ENCODE measurements around the gene GRIK3.

The GRIK3 gene

GRCh38 chr1:36934061-36934460 is 100.3 kb downstream of the GRIK3 start:
- H3K18ac ChIP-seq (ENCODE audit: low read length): no peak overlapping the region
- H4K12ac ChIP-seq (ENCODE audit: low read depth, low read length): no peak overlapping the region
- H4K8ac ChIP-seq (ENCODE audit: low read depth, low read length): no peak overlapping the region
- H3K79me2 ChIP-seq (ENCODE audit: control insufficient read depth, insufficient read depth, low read length, poor library complexity): no peaks in the 10 kb centered on the region
- H3K4me2 ChIP-seq (ENCODE audit: low read length): no peak overlapping the region
- no peak overlapping the region for H3K9ac ChIP-seq (ENCODE audit: low read length)
- no peak overlapping the region for H3K27ac ChIP-seq (ENCODE audit: low read depth, low read length)
- no CpG with 5 or more reads among the region's 2 CpGs for WGBS (ENCODE audit: extremely low coverage, insufficient coverage, insufficient read length)
- H2AK5ac ChIP-seq (ENCODE audit: low read length): no peak overlapping the region
- H3K36me3 ChIP-seq (ENCODE audit: control insufficient read depth in 1 of 2, insufficient read depth in 2 of 2, low read length in 2 of 2): no peaks in the 10 kb centered on the region
- no peaks in the 10 kb centered on the region for H3K79me1 ChIP-seq (ENCODE audit: low read length)
- no peak overlapping the region for H3K23ac ChIP-seq (ENCODE audit: low read length)
- no peak overlapping the region for H3K4me3 ChIP-seq (ENCODE audit: low read depth, low read length)
- H2AFZ ChIP-seq (ENCODE audit: insufficient read depth, low read length, poor library complexity): no peak overlapping the region
- no peak overlapping the region for H2BK120ac ChIP-seq (ENCODE audit: insufficient read depth, low read length, poor library complexity)
- H4K91ac ChIP-seq (ENCODE audit: low read depth, low read length): no peak overlapping the region
- no peak overlapping the region for H2BK5ac ChIP-seq (ENCODE audit: low read depth, low read length, poor library complexity)
- no peaks in the 10 kb centered on the region for H3K4me1 ChIP-seq (ENCODE audit: control insufficient read depth in 1 of 2, insufficient read depth in 2 of 2, low read length in 2 of 2)
- DNase-seq: no peak
- H3K4ac ChIP-seq (ENCODE audit: low read depth, low read length): no peak overlapping the region
- no peak overlapping the region for H3K14ac ChIP-seq (ENCODE audit: low read length)
- H3K27me3 ChIP-seq (ENCODE audit: insufficient read depth, low read length): no peaks in the 10 kb centered on the region
- no peak overlapping the region for H2BK12ac ChIP-seq (ENCODE audit: low read length)
- H3K9me3 ChIP-seq (ENCODE audit: insufficient read depth, low read depth, low read length): peaks cover 2% of the 10 kb centered on the region

GRCh38 chr1:36927826-36928225 is 106.5 kb downstream of the GRIK3 start:
- Histone ChIP-seq H4K12ac (ENCODE audit: low read depth, low read length) (no peak overlapping the region), H3K27ac (ENCODE audit: low read depth, low read length) (no peak overlapping the region), H4K91ac (ENCODE audit: low read depth, low read length) (no peak overlapping the region), H3K27me3 (ENCODE audit: insufficient read depth, low read length) (no peaks in the 10 kb centered on the region), H3K14ac (ENCODE audit: low read length) (no peak overlapping the region), H3K9ac (ENCODE audit: low read length) (no peak overlapping the region), H3K9me3 (ENCODE audit: insufficient read depth, low read depth, low read length) (peaks cover 2% of the 10 kb centered on the region), H3K4me3 (ENCODE audit: low read depth, low read length) (no peak overlapping the region), H2BK12ac (ENCODE audit: low read length) (no peak overlapping the region), H2BK5ac (ENCODE audit: low read depth, low read length, poor library complexity) (no peak overlapping the region), H3K36me3 (ENCODE audit: control insufficient read depth in 1 of 2, insufficient read depth in 2 of 2, low read length in 2 of 2) (no peaks in the 10 kb centered on the region), H3K23ac (ENCODE audit: low read length) (no peak overlapping the region), H3K4me2 (ENCODE audit: low read length) (no peak overlapping the region), H2AFZ (ENCODE audit: insufficient read depth, low read length, poor library complexity) (no peak overlapping the region), H4K8ac (ENCODE audit: low read depth, low read length) (no peak overlapping the region), H2BK120ac (ENCODE audit: insufficient read depth, low read length, poor library complexity) (no peak overlapping the region), H3K4ac (ENCODE audit: low read depth, low read length) (no peak overlapping the region), H3K18ac (ENCODE audit: low read length) (no peak overlapping the region), H3K79me2 (ENCODE audit: control insufficient read depth, insufficient read depth, low read length, poor library complexity) (no peaks in the 10 kb centered on the region), H3K4me1 (ENCODE audit: control insufficient read depth in 1 of 2, insufficient read depth in 2 of 2, low read length in 2 of 2) (no peaks in the 10 kb centered on the region), H2AK5ac (ENCODE audit: low read length) (no peak overlapping the region), H3K79me1 (ENCODE audit: low read length) (no peaks in the 10 kb centered on the region)
- no peak for DNase-seq
- WGBS (ENCODE audit: extremely low coverage, insufficient coverage, insufficient read length): no CpG with 5 or more reads among the region's 8 CpGs

GRCh38 chr1:36925251-36925650 is 109.1 kb downstream of the GRIK3 start:
- Histone ChIP-seq H2AFZ (ENCODE audit: insufficient read depth, low read length, poor library complexity) (no peak overlapping the region), H2BK120ac (ENCODE audit: insufficient read depth, low read length, poor library complexity) (no peak overlapping the region), H3K23ac (ENCODE audit: low read length) (no peak overlapping the region), H2AK5ac (ENCODE audit: low read length) (no peak overlapping the region), H2BK5ac (ENCODE audit: low read depth, low read length, poor library complexity) (no peak overlapping the region), H3K9me3 (ENCODE audit: insufficient read depth, low read depth, low read length) (peaks cover 2% of the 10 kb centered on the region), H3K79me2 (ENCODE audit: control insufficient read depth, insufficient read depth, low read length, poor library complexity) (no peaks in the 10 kb centered on the region), H3K79me1 (ENCODE audit: low read length) (no peaks in the 10 kb centered on the region), H3K4me1 (ENCODE audit: control insufficient read depth in 1 of 2, insufficient read depth in 2 of 2, low read length in 2 of 2) (no peaks in the 10 kb centered on the region), H3K14ac (ENCODE audit: low read length) (no peak overlapping the region), H3K36me3 (ENCODE audit: control insufficient read depth in 1 of 2, insufficient read depth in 2 of 2, low read length in 2 of 2) (no peaks in the 10 kb centered on the region), H4K91ac (ENCODE audit: low read depth, low read length) (no peak overlapping the region), H3K4me3 (ENCODE audit: low read depth, low read length) (no peak overlapping the region), H2BK12ac (ENCODE audit: low read length) (no peak overlapping the region), H3K18ac (ENCODE audit: low read length) (no peak overlapping the region), H3K4ac (ENCODE audit: low read depth, low read length) (no peak overlapping the region), H4K8ac (ENCODE audit: low read depth, low read length) (no peak overlapping the region), H4K12ac (ENCODE audit: low read depth, low read length) (no peak overlapping the region), H3K27me3 (ENCODE audit: insufficient read depth, low read length) (no peaks in the 10 kb centered on the region), H3K9ac (ENCODE audit: low read length) (no peak overlapping the region), H3K27ac (ENCODE audit: low read depth, low read length) (no peak overlapping the region), H3K4me2 (ENCODE audit: low read length) (no peak overlapping the region)
- DNase-seq: no peak
- no CpG with 5 or more reads among the region's 7 CpGs for WGBS (ENCODE audit: extremely low coverage, insufficient coverage, insufficient read length)

- peak; percentile 16 to 81 for DNase-seq
- peak overlapping the region; percentile 0 for H3K9ac ChIP-seq (ENCODE audit: low read length)
- no peak overlapping the region for H3K4me3 ChIP-seq (ENCODE audit: low read depth, low read length)
- H3K4ac ChIP-seq (ENCODE audit: low read depth, low read length): no peak overlapping the region
- no CpG with 5 or more reads among the region's 14 CpGs for WGBS (ENCODE audit: extremely low coverage, insufficient coverage, insufficient read length)
- H3K4me2 ChIP-seq (ENCODE audit: low read length): no peak overlapping the region
- H3K9me3 ChIP-seq (ENCODE audit: insufficient read depth, low read depth, low read length): no peaks in the 10 kb centered on the region
- no peaks in the 10 kb centered on the region for H3K79me2 ChIP-seq (ENCODE audit: control insufficient read depth, insufficient read depth, low read length, poor library complexity)
- no peak overlapping the region for H4K8ac ChIP-seq (ENCODE audit: low read depth, low read length)
- no peak overlapping the region for H3K23ac ChIP-seq (ENCODE audit: low read length)
- H3K27me3 ChIP-seq (ENCODE audit: insufficient read depth, low read length): no peaks in the 10 kb centered on the region
- no peaks in the 10 kb centered on the region for H3K36me3 ChIP-seq (ENCODE audit: control insufficient read depth in 1 of 2, insufficient read depth in 2 of 2, low read length in 2 of 2)
- H3K18ac ChIP-seq (ENCODE audit: low read length): no peak overlapping the region
- H2AK5ac ChIP-seq (ENCODE audit: low read length): no peak overlapping the region
- H2BK5ac ChIP-seq (ENCODE audit: low read depth, low read length, poor library complexity): no peak overlapping the region
- no peak overlapping the region for H3K27ac ChIP-seq (ENCODE audit: low read depth, low read length)
- H3K14ac ChIP-seq (ENCODE audit: low read length): no peak overlapping the region
- no peaks in the 10 kb centered on the region for H3K4me1 ChIP-seq (ENCODE audit: control insufficient read depth in 1 of 2, insufficient read depth in 2 of 2, low read length in 2 of 2)
- no peak overlapping the region for H2AFZ ChIP-seq (ENCODE audit: insufficient read depth, low read length, poor library complexity)
- no peaks in the 10 kb centered on the region for H3K79me1 ChIP-seq (ENCODE audit: low read length)
- no peak overlapping the region for H2BK12ac ChIP-seq (ENCODE audit: low read length)
- H4K12ac ChIP-seq (ENCODE audit: low read depth, low read length): no peak overlapping the region
- no peak overlapping the region for H4K91ac ChIP-seq (ENCODE audit: low read depth, low read length)
- H2BK120ac ChIP-seq (ENCODE audit: insufficient read depth, low read length, poor library complexity): no peak overlapping the region
Observed at GRCh38 chr1:36924282-36924811, 110.0 kb downstream of the GRIK3 start.
